ENCODE results near the gene SELENOS.

DNA sequence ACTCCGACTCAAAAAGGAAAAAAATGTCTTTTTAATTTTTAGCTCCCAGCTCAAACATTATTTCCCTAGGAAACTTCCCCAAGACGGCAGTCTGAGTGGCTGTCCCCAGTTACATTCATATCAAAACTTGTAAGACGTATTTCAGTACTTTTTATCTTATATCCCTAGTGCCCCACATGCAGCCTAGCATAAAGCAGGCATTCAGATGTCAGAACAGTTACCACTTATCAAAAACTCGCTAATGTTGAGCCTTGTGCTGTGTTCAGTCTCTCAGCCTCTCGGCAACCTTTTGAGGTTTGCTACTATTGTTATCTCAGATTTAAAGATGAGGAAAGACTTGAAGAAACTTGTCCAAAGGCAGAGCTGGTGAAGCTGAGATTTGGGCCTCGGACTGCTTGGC, 6.6 kb upstream of the SELENOS start:
- TF ChIP-seq POLR2A (IDR thresholded peaks at IDR 0.05; ENCODE audit: low read length) (no peak), CTCF (IDR thresholded peaks at IDR 0.05) (no peak), SREBF2 (IDR thresholded peaks at IDR 0.05) (no peak)
- TF ChIP-seq, protein P1, sequence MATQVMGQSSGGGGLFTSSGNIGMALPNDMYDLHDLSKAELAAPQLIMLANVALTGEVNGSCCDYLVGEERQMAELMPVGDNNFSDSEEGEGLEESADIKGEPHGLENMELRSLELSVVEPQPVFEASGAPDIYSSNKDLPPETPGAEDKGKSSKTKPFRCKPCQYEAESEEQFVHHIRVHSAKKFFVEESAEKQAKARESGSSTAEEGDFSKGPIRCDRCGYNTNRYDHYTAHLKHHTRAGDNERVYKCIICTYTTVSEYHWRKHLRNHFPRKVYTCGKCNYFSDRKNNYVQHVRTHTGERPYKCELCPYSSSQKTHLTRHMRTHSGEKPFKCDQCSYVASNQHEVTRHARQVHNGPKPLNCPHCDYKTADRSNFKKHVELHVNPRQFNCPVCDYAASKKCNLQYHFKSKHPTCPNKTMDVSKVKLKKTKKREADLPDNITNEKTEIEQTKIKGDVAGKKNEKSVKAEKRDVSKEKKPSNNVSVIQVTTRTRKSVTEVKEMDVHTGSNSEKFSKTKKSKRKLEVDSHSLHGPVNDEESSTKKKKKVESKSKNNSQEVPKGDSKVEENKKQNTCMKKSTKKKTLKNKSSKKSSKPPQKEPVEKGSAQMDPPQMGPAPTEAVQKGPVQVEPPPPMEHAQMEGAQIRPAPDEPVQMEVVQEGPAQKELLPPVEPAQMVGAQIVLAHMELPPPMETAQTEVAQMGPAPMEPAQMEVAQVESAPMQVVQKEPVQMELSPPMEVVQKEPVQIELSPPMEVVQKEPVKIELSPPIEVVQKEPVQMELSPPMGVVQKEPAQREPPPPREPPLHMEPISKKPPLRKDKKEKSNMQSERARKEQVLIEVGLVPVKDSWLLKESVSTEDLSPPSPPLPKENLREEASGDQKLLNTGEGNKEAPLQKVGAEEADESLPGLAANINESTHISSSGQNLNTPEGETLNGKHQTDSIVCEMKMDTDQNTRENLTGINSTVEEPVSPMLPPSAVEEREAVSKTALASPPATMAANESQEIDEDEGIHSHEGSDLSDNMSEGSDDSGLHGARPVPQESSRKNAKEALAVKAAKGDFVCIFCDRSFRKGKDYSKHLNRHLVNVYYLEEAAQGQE (IDR thresholded peaks at IDR 0.05), result no peak
- TF ChIP-seq, protein P2, sequence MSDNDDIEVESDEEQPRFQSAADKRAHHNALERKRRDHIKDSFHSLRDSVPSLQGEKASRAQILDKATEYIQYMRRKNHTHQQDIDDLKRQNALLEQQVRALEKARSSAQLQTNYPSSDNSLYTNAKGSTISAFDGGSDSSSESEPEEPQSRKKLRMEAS (IDR thresholded peaks at IDR 0.05), result no peak
